Keratinocyte (primary cell): ENCODE measurements around the gene PDZRN4. TPM values are rescaled to one million over a fixed set of nuclear protein-coding genes. Genes with fewer than 3 reads are reported as not detected.

Experiments used
- DNase-seq: peaks from one replicate; pipeline ENCODE4 v3.0.0-alpha.2; 2011; ENCODE audit warnings: low read depth, missing footprints, low spot score
- FAIRE-seq: peaks from 2 replicates; lab custom pipeline; 2011; peaks lifted over from hg19 to GRCh38; lab: Jason Lieb, UNC
- H2AFZ ChIP-seq: 2 replicates; pipeline ENCODE4 v1.6.0; 2012; ENCODE audit warnings: low read length, control low read depth, inconsistent platforms; ENCODE audit not compliant: control insufficient read depth
- H3K27ac ChIP-seq: 2 replicates; pipeline ENCODE4 v1.5.1; 2011; ENCODE audit warnings: low read length; ENCODE audit not compliant: control insufficient read depth, insufficient read depth
- H3K27me3 ChIP-seq: 3 replicates; pipeline ENCODE4 v1.6.0; 2011; ENCODE audit warnings: low read length; ENCODE audit not compliant: control insufficient read depth, insufficient read depth; ENCODE audit errors: extremely low read depth
- H3K36me3 ChIP-seq, 2 experiments: 2 replicates in 1 of 2; 3 replicates in 1 of 2; pipeline ENCODE4 v1.5.1; 2011; ENCODE audit warnings: low read length in 2 of 2, mild to moderate bottlenecking in 1 of 2; ENCODE audit not compliant: control insufficient read depth in 2 of 2, insufficient read depth in 2 of 2; ENCODE audit errors: extremely low read depth in 1 of 2
- H3K4me1 ChIP-seq: 3 replicates; pipeline ENCODE4 v1.5.1; 2011; ENCODE audit warnings: low read length; ENCODE audit not compliant: control insufficient read depth, insufficient read depth; ENCODE audit errors: extremely low read depth
- H3K4me2 ChIP-seq: 3 replicates; pipeline ENCODE4 v1.6.0; 2011; ENCODE audit warnings: low read depth, low read length; ENCODE audit not compliant: control insufficient read depth, insufficient read depth; ENCODE audit errors: extremely low read depth
- H3K4me3 ChIP-seq, 3 experiments: fragments of 200-600 bp in 1 of 3; sonication (generic) in 1 of 3; 2 replicates in 2 of 3; 3 replicates in 1 of 3; pipeline ENCODE4 v1.5.1; 2011 to 2016; ENCODE audit warnings: low read length in 3 of 3, mild to moderate bottlenecking in 3 of 3, control low read depth in 2 of 3, inconsistent platforms in 1 of 3, low read depth in 1 of 3, mixed read lengths in 1 of 3, mixed run types in 1 of 3, moderate library complexity in 1 of 3; ENCODE audit not compliant: control insufficient read depth in 2 of 3, insufficient read depth in 2 of 3; ENCODE audit errors: extremely low read depth in 1 of 3
- H3K79me2 ChIP-seq: 2 replicates; pipeline ENCODE4 v1.6.0; 2012; ENCODE audit warnings: low read length; ENCODE audit not compliant: control insufficient read depth, insufficient read depth
- H3K9ac ChIP-seq: 3 replicates; pipeline ENCODE4 v1.6.0; 2011; ENCODE audit warnings: low read length; ENCODE audit not compliant: control insufficient read depth, insufficient read depth; ENCODE audit errors: extremely low read depth
- H3K9me1 ChIP-seq: 3 replicates; pipeline ENCODE4 v1.6.0; 2011; ENCODE audit warnings: low read length; ENCODE audit not compliant: control insufficient read depth, insufficient read depth; ENCODE audit errors: extremely low read depth
- H3K9me3 ChIP-seq: 2 replicates; pipeline ENCODE4 v1.5.1; 2012; ENCODE audit warnings: low read depth, low read length; ENCODE audit not compliant: control insufficient read depth
- H4K20me1 ChIP-seq: 3 replicates; pipeline ENCODE4 v1.6.0; 2011; ENCODE audit warnings: low read length; ENCODE audit not compliant: control insufficient read depth, insufficient read depth; ENCODE audit errors: extremely low read depth
- CTCF ChIP-seq, 3 experiments: IDR thresholded peaks in 1 of 3; conservative IDR thresholded peaks in 1 of 3; optimal IDR thresholded peaks in 1 of 3; 2 replicates in 2 of 3; 3 replicates in 1 of 3; pipeline versions ENCODE3 to v1.5.1; 2011; ENCODE audit warnings: low read length in 3 of 3, mild to moderate bottlenecking in 3 of 3, moderate library complexity in 2 of 3, control low read depth in 1 of 3, inconsistent platforms in 1 of 3; ENCODE audit not compliant: insufficient read depth in 2 of 3; ENCODE audit errors: extremely low read depth in 1 of 3
- EZH2 ChIP-seq: IDR thresholded peaks from one replicate; pipeline ENCODE4 v1.6.1; 2012; ENCODE audit warnings: inconsistent platforms, mild to moderate bottlenecking, low read length, moderate library complexity
- dilution Hi-C: fragments of 300-500 bp; cut with MboI; formaldehyde crosslinking; loops from one replicate; pipeline ENCODE4 v1.7.0; 2020; ENCODE audit warnings: low sequenced_read_pairs; ENCODE audit not compliant: extremely low pct_ligation_motif_present
- polyA plus RNA-seq, 5 experiments: library from polyadenylated mRNA; depleted of rRNA in 3 of 5; stranded (reverse) in 3 of 5; stranded (forward) in 1 of 5; unstranded in 1 of 5; fragments of >200 nt; gene quantifications; 1 replicate in 1 of 5; 2 replicates in 3 of 5; 3 replicates in 1 of 5; pipeline versions ENCODE4 v1.2.1 to v1.2.3, GENCODE V29; 2011 to 2012; ENCODE audit warnings: missing spikeins in 2 of 5, low read depth in 1 of 5, low replicate concordance in 1 of 5

Gene PDZRN4
- polyA plus RNA-seq, 1 donor (not counting 4 experiments of a cell fraction or from before 2014, with no cell fraction given), result not detected

GRCh38 chr12:41468341-41468740 is 280.2 kb downstream of the PDZRN4 start:
- dilution Hi-C loops, result no loop called here
- H3K27ac ChIP-seq, result no peak overlapping the region
- H3K4me2 ChIP-seq, result no peak overlapping the region

GRCh38 chr12:41468756-41469155 is 280.6 kb downstream of the PDZRN4 start:
- dilution Hi-C loops, result no loop called here
- H3K4me2 ChIP-seq, result no peak overlapping the region
- H4K20me1 ChIP-seq, result no peaks in the 10 kb centered on the region
- no peaks in the 10 kb centered on the region for H3K9me3 ChIP-seq
- FAIRE-seq, result no peak
- no peaks in the 10 kb centered on the region for H3K9me1 ChIP-seq
- no peak overlapping the region for H3K4me3 ChIP-seq
- H3K79me2 ChIP-seq, result no peaks in the 10 kb centered on the region
- H2AFZ ChIP-seq, result no peak overlapping the region
- TF ChIP-seq EZH2 (no peak), CTCF (optimal IDR thresholded peaks at IDR 0.05 in 1 of 3, IDR thresholded peaks at IDR 0.05 in 1 of 3, conservative IDR thresholded peaks at IDR 0.05 in 1 of 3; ENCODE audit: extremely low read depth in 1 of 3, insufficient read depth in 2 of 3, low read length in 3 of 3) (no peak)
- no peaks in the 10 kb centered on the region for H3K4me1 ChIP-seq
- no peaks in the 10 kb centered on the region for H3K27me3 ChIP-seq
- DNase-seq, result no peak
- H3K9ac ChIP-seq, result no peak overlapping the region
- no peak overlapping the region for H3K27ac ChIP-seq
- H3K36me3 ChIP-seq, result no peaks in the 10 kb centered on the region

More at GRCh38 chr12:41468341-41468740, 280.2 kb downstream of the PDZRN4 start:
- no peak for FAIRE-seq
- H3K9me1 ChIP-seq, result no peaks in the 10 kb centered on the region
- no peak overlapping the region for H3K9ac ChIP-seq
- no peak overlapping the region for H3K4me3 ChIP-seq
- no peaks in the 10 kb centered on the region for H3K9me3 ChIP-seq
- DNase-seq, result no peak
- no peaks in the 10 kb centered on the region for H4K20me1 ChIP-seq
- H3K79me2 ChIP-seq, result no peaks in the 10 kb centered on the region
- H3K4me1 ChIP-seq, result no peaks in the 10 kb centered on the region
- no peaks in the 10 kb centered on the region for H3K27me3 ChIP-seq
- H3K36me3 ChIP-seq, result no peaks in the 10 kb centered on the region
- no peak overlapping the region for H2AFZ ChIP-seq
- no peak for TF ChIP-seq EZH2
- no peak for TF ChIP-seq CTCF (optimal IDR thresholded peaks at IDR 0.05 in 1 of 3, IDR thresholded peaks at IDR 0.05 in 1 of 3, conservative IDR thresholded peaks at IDR 0.05 in 1 of 3; ENCODE audit: extremely low read depth in 1 of 3, insufficient read depth in 2 of 3, low read length in 3 of 3)
